Smooth muscle cell of the brain vasculature (primary cell): ENCODE data around the gene SDK1.
"Not testable (repeated sequence)": the region's sequence is repeated elsewhere in the genome, so short reads cannot be mapped to it uniquely, and the experiment has no call there.

ENCODE experiments used
- DNase-seq: peaks from one replicate; pipeline ENCODE4 v3.0.0-alpha.2; 2012; ENCODE audit warnings: low read depth, low spot score

The SDK1 gene

DNA sequence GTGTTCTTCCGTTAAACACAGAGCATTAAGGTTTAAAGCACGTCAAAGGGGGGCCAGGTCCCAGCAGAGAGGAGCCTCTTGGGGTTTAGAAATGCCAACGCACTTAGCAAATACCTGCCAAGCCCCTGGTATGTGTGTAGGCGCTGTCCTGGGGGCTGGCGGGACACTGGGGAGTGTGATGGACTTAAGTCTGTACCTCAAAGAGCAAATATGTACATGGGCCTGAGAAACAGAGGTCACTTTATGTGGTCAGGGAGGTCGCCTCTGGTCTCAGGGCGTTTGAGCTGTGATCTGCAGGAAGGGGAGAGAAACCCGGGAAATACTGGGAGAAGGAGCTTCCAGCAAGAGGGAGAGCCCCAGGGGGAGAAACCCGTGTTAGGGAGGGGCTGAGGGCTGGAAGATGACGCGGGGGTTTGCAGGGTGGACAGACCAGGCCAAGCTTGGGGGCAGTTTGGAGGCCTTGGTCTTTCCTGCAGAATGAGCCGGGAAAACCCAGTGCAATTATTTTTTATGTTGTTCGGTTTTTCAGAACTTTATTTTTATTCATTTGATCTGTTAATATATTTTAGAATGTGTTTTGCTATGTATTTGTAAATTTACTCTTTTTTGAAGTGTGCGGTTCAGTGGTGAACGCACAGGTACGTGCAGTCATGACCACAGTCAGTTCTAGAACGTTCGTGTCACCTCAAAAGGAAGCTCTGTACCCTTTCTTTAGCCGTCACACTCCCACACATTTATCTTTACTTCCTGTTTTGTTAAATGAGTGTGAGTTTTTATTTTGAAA lies 939.7 kb downstream of the SDK1 start:
- DNase-seq, result no peak

DNA sequence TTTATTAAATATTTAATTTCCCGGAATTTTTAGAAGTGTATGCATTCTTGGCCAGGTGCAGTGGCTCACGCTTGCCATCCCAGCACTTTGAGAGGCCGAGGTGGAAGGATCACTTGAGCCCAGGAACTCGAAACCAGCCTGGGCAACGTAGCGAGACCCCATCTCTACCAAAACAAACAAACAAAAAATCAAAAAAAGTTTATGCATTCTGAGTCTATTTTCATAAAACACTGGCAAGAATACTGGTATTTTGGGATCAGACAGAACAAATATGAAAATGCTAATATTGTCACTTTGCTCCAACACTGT lies 940.2 kb downstream of the SDK1 start:
- DNase-seq, result no peak

GRCh38 chr7:4241791-4242190 lies 940.7 kb downstream of the SDK1 start:
- no peak for DNase-seq

DNA sequence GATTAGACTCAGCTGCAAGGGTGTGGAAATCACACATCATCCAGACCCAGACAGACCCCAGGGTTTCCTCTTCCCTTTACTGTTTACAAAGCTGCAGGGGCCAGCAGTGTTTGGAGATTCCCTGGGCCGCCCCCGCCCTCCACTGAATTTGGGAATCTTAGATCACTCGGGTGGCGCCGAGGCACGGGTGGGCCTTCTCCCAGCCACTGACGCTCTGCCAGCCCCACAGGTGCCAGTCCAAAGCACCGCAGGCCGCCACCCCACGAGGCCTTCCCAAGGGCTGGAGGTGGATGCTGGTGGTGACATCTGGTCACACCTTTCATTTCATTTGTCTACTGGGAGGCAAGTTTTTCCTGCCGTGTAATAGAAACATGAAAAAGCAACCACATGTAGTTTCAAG lies 941.7 kb downstream of the SDK1 start:
- no peak for DNase-seq

DNA sequence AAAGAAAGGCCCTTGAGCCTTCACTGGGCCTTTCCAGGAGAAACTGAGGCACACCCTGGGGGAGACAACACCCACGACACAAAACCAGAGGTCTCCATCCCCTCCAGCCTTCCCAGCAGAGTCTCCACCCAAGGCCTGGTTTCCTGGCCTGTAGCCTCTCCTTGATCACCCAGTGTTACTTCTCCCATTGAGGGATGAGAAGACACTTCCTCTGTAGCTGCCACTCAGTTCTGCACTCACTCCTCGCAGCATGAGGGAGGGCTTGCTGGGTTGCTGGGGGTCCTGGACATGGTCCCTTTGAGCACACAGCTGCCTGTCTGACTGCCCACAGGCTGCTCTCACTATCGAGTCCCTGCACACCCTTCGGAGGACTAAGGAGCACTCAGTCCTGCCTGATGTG lies 943.0 kb downstream of the SDK1 start:
- no peak for DNase-seq

- no peak for DNase-seq
Observed at GRCh38 chr7:4244635-4245034, 943.6 kb downstream of the SDK1 start.

GRCh38 chr7:4245135-4245865 lies 944.2 kb downstream of the SDK1 start:
- no peak for DNase-seq

DNA sequence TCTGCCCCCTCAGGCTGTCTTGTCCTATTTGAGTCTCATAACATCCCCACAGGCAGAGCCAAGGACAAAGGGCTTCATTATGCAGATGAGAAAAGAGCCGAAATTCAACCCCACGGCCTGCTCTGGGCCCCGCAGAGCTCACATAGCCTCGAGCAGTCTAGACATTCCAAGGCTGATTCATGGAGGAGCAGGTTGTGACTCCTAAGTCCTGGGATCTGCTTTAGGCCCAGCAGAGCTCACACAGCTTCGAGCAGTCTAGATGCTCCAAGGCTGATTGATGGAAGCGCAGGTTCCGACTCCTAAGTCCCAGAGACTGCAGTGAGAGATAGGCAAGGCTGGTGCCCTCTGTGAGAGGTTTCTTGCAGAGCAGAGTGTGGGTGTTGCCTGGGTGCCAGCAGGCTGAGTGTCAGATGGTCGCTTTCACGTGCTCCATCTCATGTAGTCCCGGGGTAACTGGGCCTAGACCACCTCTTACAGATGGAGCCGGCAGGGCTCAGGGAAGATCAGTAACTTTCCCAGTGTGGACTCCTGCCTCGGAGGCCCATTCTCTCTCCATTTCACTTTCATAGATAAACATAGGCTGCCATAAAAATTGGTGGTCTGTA lies 944.9 kb downstream of the SDK1 start:
- DNase-seq, result no peak

DNA sequence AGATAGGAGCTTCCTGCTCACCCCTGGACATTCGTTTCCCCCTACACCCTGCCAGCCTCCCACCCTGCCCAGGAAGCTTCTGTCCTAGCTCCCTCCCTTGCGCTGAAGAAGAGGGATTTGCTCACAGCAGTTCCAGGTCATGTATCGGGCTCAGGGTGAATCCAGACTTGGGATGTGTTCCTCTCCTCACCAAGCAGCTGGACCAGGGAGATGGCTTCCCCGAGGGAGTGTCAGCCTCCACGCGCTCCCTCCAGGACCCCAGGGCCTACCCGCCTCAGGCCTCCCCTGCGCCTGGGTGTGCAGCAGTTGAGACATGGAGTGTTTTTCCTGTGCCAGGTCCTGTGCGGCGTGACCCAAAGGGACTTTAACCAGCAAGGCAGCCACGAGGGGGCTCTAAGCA lies 945.5 kb downstream of the SDK1 start:
- no peak for DNase-seq

GRCh38 chr7:4247106-4247876 lies 946.2 kb downstream of the SDK1 start:
- DNase-seq, result no peak

- no peak for DNase-seq
Observed at GRCh38 chr7:4248295-4248694, 947.2 kb downstream of the SDK1 start.

- DNase-seq, result no peak
Observed at GRCh38 chr7:4249241-4249640, 948.2 kb downstream of the SDK1 start.

DNA sequence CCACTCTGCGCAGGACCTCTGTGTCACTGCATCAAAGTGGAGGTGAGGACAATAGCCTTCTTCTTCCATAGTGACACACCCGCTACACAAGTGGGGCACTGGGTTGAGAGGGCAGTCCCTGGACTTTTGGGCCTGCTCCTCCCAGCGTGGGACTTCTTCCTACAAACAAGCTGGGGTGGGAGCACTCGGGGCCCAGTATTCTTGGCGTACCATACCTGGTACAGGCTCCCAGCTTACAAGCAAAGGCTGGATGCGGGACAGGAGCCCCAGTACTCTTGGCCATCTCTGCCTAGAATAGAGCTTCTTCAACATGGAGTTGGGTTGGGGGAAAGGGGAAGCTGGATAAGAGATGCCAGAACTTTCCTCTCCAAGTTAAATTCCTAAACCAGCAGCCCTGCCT lies 954.3 kb downstream of the SDK1 start:
- no peak for DNase-seq

DNA sequence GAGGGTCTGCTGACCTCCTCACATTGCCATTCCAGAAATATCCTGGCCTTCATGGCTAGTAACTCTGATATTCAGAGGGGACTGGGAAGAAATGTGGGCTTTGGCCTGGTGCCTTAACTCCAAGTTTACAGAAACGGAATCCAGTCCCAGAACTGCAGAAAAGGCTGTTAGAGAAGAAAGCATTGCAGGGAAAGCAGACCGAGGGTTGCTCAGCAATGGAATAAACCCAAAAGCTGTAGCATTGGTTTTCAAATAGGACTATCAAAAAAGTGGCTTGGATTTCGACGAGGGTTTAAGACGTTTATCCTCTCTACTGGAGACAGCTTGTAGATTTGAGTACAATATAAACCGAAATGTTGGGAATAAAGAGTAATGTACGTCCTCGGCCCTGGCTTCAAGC lies 955.2 kb downstream of the SDK1 start:
- DNase-seq, result no peak

- no peak for DNase-seq
Observed at GRCh38 chr7:4257146-4258111, 956.4 kb downstream of the SDK1 start.

DNA sequence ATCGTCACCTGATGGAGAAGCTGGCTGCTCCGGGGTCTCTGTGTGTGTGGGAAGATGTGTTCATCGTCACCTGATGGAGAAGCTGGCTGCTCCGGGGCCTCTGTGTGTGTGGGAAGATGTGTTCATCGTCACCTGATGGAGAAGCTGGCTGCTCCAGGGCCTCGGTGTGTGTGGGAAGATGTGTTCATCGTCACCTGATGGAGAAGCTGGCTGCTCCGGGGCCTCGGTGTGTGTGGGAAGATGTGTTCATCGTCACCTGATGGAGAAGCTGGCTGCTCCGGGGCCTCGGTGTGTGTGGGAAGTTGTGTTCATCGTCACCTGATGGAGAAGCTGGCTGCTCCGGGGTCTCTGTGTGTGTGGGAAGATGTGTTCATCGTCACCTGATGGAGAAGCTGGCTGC lies 959.1 kb downstream of the SDK1 start:
- not testable (repeated sequence) for DNase-seq

- DNase-seq, result no peak
Observed at GRCh38 chr7:4260867-4261600, 960.0 kb downstream of the SDK1 start.

- DNase-seq, result no peak
Observed at GRCh38 chr7:4261601-4261960, 960.5 kb downstream of the SDK1 start.

- DNase-seq, result not testable (repeated sequence)
Observed at GRCh38 chr7:4264206-4264605, 963.2 kb downstream of the SDK1 start.

GRCh38 chr7:4265066-4265465 lies 964.0 kb downstream of the SDK1 start:
- no peak for DNase-seq
